ENCODE measurements around the gene MAGEA2B.
"Not testable (repeated sequence)": the region's sequence is repeated elsewhere in the genome, so short reads cannot be mapped to it uniquely, and the experiment has no call there.

The MAGEA2B gene, protein sequence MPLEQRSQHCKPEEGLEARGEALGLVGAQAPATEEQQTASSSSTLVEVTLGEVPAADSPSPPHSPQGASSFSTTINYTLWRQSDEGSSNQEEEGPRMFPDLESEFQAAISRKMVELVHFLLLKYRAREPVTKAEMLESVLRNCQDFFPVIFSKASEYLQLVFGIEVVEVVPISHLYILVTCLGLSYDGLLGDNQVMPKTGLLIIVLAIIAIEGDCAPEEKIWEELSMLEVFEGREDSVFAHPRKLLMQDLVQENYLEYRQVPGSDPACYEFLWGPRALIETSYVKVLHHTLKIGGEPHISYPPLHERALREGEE

DNA sequence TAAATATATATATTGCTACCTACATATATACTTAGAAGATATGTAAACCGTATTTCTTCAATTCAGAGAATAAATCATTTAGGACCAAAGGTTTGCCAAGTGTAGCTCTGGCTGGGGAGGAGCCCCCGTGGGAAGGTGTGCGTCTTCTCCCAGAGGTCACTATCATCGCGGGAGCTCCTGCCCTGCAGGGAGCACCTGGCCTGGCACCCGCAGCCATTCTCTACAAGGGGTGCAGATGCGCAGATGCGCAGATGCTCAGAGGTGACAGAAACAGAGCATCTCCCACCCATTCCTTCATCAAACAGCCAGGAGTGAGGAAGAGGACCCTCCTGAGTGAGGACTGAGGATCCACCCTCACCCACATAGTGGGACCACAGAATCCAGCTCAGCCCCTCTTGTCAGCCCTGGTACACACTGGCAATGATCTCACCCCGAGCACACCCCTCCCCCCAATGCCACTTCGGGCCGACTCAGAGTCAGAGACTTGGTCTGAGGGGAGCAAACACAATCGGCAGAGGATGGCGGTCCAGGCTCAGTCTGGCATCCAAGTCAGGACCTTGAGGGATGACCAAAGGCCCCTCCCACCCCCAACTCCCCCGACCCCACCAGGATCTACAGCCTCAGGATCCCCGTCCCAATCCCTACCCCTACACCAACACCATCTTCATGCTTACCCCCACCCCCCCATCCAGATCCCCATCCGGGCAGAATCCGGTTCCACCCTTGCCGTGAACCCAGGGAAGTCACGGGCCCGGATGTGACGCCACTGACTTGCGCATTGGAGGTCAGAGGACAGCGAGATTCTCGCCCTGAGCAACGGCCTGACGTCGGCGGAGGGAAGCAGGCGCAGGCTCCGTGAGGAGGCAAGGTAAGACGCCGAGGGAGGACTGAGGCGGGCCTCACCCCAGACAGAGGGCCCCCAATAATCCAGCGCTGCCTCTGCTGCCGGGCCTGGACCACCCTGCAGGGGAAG is at the start of gene MAGEA2B:
Gene MAGEA2B (plus strand): TSS at position 814 of the 973 bp plus-strand sequence. CDS start 2,479 bp downstream, outside the sequence.
- FAIRE-seq: not testable (repeated sequence)

DNA sequence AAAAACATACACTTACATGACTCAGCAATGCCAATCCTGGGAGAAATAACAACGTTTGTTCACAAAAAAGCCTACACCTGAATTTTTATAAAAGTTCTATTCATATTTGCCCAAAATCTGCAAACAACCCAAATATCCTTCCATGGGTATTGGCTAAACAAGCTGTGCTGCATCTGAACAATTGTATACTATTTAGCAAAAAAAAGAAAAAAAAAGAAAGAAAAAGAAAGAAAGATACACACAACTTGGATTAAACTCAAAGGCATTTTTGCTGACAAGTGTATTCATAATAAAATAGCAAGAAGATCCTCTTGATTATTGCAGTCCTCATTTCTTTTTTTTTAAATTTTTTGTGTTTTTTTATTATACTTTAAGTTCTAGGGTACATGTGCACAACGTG is 40.3 kb upstream of the MAGEA2B start:
- peak; percentile 28 for FAIRE-seq

DNA sequence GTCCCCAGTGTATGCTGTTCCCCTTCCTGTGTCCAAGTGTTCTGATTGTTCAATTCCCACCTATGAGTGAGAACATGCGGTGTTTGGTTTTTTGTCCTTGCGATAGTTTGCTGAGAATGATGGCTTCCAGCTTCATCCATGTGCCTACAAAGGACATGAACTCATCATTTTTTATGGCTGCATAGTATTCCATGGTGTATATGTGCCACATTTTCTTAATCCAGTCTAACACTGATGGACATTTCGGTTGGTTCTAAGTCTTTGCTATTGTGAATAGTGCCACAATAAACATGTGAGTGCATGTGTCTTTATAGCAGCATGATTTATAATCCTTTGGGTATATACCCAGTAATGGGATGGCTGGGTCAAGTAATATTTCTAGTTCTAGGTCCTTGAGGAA is 39.8 kb upstream of the MAGEA2B start:
- not testable (repeated sequence) for FAIRE-seq

DNA sequence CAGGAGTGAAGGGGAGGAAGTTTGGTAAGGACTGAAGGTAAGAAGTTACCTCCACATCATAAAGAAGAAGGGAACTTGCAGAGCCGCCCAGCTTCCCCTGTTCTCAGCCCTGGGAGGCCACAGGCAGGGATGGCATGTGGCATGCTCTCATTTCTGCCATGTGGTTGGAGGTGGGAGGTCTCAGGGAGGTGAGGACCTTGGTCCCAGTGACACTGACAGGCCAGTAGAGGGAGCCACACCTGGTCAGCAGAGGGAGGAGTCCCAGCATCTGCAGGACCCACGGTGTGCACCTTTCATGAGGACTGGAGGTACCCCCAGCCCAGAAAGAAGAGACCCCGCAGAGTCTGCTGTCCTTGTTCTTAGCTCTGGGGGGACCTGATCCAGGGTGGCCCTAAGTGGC is 33.4 kb upstream of the MAGEA2B start:
- FAIRE-seq: not testable (repeated sequence)

DNA sequence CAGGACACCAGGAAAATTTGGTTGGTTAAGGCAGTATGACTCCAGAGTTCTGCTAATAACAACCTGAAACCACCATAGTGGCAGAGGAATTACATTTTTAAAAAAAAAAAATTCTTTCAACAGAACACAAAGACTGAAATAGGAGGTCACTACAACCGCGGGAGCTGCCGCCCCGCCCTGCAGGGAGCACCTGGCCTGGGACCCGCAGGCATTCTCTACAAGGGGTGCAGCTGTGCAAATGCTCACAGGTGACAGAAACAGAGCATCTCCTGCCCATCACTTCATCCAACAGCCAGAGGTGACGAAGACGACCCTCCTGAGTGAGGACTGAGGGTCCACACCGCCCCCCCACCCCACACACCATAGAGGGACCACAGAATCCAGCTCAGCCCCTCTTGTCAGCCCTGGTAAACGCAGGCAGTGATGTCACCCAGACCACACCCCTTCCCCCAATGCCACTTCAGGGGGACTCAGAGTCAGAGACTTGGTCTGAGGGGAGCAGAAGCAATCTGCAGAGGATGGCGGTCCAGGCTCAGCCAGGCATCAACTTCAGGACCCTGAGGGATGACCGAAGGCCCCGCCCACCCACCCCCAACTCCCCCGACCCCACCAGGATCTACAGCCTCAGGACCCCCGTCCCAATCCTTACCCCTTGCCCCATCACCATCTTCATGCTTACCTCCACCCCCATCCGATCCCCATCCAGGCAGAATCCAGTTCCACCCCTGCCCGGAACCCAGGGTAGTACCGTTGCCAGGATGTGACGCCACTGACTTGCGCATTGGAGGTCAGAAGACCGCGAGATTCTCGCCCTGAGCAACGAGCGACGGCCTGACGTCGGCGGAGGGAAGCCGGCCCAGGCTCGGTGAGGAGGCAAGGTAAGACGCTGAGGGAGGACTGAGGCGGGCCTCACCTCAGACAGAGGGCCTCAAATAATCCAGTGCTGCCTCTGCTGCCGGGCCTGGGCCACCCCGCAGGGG is 16.2 kb upstream of the MAGEA2B start, which contains the start of gene MAGEA3:
Gene MAGEA3 (plus strand): TSS at position 843 of the 980 bp plus-strand sequence. CDS start 2,039 bp downstream, outside the sequence.
- FAIRE-seq: not testable (repeated sequence)

DNA sequence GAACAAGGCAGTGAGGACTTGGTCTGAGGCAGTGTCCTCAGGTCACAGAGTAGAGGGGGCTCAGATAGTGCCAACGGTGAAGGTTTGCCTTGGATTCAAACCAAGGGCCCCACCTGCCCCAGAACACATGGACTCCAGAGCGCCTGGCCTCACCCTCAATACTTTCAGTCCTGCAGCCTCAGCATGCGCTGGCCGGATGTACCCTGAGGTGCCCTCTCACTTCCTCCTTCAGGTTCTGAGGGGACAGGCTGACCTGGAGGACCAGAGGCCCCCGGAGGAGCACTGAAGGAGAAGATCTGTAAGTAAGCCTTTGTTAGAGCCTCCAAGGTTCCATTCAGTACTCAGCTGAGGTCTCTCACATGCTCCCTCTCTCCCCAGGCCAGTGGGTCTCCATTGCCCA is 14.0 kb upstream of the MAGEA2B start:
- not testable (repeated sequence) for FAIRE-seq

DNA sequence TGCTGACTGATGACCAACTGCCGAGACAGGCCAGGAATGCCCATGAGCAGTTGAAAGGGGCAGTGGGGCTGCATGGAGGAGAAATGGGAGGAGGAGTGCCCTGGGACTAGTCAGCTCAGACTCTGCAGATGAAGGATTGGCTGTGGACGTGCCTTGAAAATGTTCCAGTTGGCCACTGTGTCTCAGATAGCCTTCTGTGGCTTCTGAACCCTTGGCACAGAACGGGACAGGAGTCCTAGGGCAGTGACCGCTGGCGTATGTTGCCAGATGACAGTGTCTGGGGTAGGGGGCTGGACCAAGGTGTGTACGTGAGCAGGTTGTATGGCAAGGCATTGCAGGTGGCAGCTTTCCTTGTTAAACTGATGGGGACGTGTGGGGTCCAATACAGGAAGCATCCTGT is 7.9 kb upstream of the MAGEA2B start:
- FAIRE-seq: not testable (repeated sequence)

DNA sequence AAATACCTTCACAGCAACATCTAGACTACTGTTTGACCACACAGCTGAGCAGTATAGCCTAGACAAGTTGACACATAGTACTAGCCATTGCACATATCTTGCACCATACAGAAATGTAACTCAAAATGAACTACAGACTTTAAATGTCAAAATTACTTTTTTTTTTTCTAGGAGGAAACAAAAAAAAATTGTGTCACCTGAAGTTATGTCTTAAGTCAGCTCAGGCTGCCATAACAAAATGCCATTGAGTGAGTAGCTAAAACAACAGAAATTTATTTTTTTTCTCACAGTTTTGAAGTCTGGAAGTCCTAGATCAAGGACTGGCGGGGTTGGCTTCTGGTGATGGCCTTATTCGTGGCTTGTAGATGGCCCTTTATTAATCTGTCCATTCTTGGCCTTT is 5.3 kb upstream of the MAGEA2B start, which contains the start of gene CSAG2:
Gene CSAG2 (minus strand): TSS at position 101 of the 400 bp plus-strand sequence. CDS start 161 bp downstream, outside the sequence.
- FAIRE-seq: peak; percentile 55

DNA sequence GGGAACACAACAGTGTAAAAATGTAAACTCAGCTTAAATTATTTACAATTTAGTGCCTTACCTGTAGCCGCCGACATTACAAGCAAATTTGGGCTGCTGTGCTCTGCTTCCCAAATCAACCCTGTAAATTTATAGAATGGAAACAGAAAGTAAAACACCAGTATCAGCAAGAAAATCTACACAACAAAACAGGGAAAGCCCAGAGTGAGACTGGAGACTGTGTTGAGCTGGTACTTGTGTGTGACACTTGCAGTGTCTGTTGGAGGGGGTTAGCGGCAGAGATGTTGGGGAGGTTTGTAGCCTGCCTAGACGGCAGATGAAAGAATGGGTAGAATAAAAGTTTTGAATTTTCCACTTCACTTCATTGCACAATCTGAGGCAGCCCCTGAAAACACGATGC is 1.2 kb upstream of the MAGEA2B start:
- peak; percentile 60 for FAIRE-seq

DNA sequence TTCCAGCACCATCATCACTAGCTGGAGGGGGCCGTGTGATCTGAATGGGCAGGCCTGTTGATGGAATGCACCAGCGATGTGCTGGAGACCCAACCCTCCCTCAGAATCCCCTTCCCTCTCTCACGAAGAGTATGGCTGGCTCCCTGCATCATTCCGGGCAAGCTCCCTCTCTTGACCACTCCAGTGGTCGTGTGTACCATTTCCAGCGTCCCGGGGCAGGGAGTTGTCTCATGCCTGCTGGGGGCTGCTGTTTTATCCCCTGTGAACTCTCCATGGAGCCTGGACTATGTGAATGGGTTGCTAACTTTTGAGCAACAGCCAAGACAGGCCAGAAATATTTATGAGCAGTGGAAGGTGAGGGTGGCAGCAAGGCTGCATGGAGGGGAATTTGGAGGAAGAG is 11.0 kb downstream of the MAGEA2B start:
- FAIRE-seq: no peak

DNA sequence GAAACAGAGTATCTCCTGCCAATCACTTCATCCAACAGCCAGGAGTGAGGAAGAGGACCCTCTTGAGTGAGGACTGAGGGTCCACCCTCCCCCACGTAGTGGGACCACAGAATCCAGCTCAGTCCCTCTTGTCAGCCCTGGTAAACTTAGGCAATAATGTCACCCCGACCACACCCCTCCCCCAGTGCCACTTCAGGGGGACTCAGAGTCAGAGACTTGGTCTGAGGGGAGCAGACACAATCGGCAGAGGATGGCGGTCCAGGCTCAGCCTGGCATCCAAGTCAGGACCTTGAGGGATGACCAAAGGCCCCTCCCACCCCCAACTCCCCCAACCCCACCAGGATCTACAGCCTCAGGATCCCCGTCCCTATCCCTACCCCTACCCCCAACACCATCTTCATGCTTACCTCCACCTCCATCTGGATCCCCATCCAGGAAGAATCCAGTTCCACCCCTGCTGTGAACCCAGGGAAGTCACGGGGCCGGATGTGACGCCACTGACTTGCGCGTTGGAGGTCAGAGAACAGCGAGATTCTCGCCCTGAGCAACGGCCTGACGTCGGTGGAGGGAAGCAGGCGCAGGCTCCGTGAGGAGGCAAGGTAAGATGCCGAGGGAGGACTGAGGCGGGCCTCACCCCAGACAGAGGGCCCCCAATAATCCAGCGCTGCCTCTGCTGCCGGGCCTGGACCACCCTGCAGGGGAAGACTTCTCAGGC is 19.0 kb downstream of the MAGEA2B start, which contains the start of the genes CSAG1 and MAGEA12:
Gene CSAG1 (minus strand): TSS at position 461 of the 715 bp plus-strand sequence. CDS start 1,261 bp downstream, outside the sequence.
Gene MAGEA12 (plus strand): TSS at position 497 of the 715 bp plus-strand sequence. CDS start 2,405 bp downstream, outside the sequence.
- no peak for FAIRE-seq

DNA sequence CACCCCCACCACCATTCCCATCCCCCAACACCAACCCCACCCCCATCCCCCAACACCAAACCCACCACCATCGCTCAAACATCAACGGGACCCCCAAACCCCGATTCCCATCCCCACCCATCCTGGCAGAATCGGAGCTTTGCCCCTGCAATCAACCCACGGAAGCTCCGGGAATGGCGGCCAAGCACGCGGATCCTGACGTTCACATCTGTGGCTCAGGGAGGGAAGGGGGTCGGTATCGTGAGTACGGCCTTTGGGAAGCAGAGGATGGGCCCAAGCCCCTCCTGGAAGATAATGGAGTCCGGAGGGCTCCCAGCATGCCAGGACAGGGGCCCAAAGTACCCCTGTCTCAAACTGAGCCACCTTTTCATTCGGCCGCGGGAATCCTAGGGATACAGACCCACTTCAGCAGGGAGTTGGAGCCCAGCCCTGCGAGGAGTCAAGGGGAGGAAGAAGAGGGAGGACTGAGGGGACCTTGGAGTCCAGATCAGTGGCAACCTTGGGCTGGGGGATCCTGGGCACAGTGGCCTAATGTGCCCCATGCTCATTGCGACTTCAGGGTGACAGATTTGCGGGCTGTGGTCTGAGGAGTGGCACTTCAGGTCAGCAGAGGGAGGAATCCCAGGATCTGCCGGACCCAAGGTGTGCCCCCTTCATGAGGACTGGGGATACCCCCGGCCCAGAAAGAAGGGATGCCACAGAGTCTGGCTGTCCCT is 19.9 kb downstream of the MAGEA2B start:
- not testable (repeated sequence) for FAIRE-seq

DNA sequence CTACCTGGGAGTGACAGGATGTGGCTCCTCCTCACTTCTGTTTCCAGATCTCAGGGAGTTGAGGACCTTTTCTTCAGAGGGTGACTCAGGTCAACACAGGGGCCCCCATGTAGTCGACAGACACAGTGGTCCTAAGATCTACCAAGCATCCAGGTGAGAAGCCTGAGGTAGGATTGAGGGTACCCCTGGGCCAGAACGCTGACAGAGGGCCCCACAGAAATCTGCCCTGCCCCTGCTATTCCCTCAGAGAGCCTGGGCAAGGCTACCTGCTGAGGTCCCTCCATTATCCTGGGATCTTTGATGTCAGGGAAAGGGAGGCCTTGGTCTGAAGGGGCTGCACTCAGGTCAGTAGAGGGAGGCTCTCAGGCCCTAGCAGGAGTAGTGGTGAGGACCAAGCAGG is 20.7 kb downstream of the MAGEA2B start:
- no peak for FAIRE-seq

DNA sequence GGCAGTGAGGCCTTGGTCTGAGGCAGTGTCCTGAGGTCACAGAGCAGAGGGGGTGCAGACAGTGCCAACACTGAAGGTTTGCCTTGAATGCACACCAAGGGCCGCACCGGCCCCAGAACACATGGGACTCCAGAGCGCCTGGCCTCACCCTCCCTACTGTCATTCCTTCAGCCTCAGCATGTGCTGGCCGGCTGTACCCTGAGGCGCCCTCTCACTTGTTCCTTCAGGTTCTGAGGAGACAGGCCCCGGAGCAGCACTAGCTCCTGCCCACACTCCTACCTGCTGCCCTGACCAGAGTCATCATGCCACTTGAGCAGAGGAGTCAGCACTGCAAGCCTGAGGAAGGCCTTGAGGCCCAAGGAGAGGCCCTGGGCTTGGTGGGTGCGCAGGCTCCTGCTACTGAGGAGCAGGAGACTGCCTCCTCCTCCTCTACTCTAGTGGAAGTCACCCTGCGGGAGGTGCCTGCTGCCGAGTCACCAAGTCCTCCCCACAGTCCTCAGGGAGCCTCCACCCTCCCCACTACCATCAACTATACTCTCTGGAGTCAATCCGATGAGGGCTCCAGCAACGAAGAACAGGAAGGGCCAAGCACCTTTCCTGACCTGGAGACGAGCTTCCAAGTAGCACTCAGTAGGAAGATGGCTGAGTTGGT is 21.6 kb downstream of the MAGEA2B start:
- no peak for FAIRE-seq

DNA sequence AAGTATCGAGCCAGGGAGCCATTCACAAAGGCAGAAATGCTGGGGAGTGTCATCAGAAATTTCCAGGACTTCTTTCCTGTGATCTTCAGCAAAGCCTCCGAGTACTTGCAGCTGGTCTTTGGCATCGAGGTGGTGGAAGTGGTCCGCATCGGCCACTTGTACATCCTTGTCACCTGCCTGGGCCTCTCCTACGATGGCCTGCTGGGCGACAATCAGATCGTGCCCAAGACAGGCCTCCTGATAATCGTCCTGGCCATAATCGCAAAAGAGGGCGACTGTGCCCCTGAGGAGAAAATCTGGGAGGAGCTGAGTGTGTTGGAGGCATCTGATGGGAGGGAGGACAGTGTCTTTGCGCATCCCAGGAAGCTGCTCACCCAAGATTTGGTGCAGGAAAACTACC is 22.1 kb downstream of the MAGEA2B start:
- FAIRE-seq: not testable (repeated sequence)

DNA sequence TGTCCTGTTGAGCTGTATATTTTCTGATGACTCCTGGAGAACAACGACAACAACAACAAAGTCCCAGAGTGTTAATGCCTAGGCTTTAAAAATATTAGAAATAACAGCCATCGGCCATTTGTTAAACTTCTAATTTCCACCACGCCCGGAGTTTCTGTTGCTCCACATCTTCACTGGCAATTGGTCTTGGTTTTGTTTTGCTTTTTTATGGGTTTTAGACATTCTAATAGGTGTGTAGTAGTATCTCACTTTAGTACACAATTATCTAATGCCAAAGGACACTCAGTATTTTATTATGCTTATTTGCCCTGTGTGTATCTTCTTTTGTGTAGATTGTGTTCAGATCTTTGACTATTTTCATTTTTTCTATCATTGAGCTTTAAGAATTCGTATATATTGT is 24.1 kb downstream of the MAGEA2B start:
- FAIRE-seq: no peak

DNA sequence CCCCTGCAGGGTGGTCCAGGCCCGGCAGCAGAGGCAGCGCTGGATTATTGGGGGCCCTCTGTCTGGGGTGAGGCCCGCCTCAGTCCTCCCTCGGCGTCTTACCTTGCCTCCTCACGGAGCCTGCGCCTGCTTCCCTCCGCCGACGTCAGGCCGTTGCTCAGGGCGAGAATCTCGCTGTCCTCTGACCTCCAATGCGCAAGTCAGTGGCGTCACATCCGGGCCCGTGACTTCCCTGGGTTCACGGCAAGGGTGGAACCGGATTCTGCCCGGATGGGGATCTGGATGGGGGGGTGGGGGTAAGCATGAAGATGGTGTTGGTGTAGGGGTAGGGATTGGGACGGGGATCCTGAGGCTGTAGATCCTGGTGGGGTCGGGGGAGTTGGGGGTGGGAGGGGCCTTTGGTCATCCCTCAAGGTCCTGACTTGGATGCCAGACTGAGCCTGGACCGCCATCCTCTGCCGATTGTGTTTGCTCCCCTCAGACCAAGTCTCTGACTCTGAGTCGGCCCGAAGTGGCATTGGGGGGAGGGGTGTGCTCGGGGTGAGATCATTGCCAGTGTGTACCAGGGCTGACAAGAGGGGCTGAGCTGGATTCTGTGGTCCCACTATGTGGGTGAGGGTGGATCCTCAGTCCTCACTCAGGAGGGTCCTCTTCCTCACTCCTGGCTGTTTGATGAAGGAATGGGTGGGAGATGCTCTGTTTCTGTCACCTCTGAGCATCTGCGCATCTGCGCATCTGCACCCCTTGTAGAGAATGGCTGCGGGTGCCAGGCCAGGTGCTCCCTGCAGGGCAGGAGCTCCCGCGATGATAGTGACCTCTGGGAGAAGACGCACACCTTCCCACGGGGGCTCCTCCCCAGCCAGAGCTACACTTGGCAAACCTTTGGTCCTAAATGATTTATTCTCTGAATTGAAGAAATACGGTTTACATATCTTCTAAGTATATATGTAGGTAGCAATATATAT is 39.5 kb downstream of the MAGEA2B start, which contains the start of gene MAGEA2:
Gene MAGEA2 (minus strand): TSS at position 157 of the 965 bp plus-strand sequence. CDS start 2,479 bp downstream, outside the sequence.
- FAIRE-seq: not testable (repeated sequence)

DNA sequence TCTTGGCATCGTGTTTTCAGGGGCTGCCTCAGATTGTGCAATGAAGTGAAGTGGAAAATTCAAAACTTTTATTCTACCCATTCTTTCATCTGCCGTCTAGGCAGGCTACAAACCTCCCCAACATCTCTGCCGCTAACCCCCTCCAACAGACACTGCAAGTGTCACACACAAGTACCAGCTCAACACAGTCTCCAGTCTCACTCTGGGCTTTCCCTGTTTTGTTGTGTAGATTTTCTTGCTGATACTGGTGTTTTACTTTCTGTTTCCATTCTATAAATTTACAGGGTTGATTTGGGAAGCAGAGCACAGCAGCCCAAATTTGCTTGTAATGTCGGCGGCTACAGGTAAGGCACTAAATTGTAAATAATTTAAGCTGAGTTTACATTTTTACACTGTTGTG is 40.4 kb downstream of the MAGEA2B start:
- FAIRE-seq: not testable (repeated sequence)
